AG04450 (cell line): ENCODE results near the gene FHDC1. TPM values are rescaled to one million over a fixed set of nuclear protein-coding genes. Genes with fewer than 3 reads are reported as not detected.

Source experiments
- CTCF ChIA-PET: fragments of 300-600, 350-600 bp; formaldehyde crosslinking; extraction: SDS; loops from one replicate; lab custom pipeline; 2022; ENCODE audit warnings: antibody characterized with exemption, inconsistent platforms; lab: Charles Lee
- POLR2A ChIA-PET: fragments of 350-600 bp; formaldehyde crosslinking; extraction: SDS; loops from one replicate; lab custom pipeline; 2021; ENCODE audit warnings: antibody characterized with exemption, inconsistent platforms; lab: Yijun Ruan, JAX
- DNase-seq: peaks from one replicate; pipeline ENCODE4 v3.0.0-alpha.2; 2011; ENCODE audit warnings: low read depth, low spot score
- H3K27ac ChIP-seq: one replicate; pipeline ENCODE4 v1.5.1; 2012; ENCODE audit warnings: low read depth, low read length, control low read depth
- H3K27me3 ChIP-seq: one replicate; pipeline ENCODE4 v1.6.0; 2012; ENCODE audit warnings: low read length; ENCODE audit not compliant: control insufficient read depth, insufficient read depth
- H3K4me3 ChIP-seq: 2 replicates; pipeline ENCODE4 v1.5.1; 2011; ENCODE audit warnings: mild to moderate bottlenecking, low read depth, low read length, control low read depth
- H3K9me3 ChIP-seq: 2 replicates; pipeline ENCODE4 v1.5.1; 2012; ENCODE audit warnings: low read length; ENCODE audit not compliant: control insufficient read depth, insufficient read depth
- CTCF ChIP-seq: IDR thresholded peaks from 2 replicates; pipeline ENCODE4 v1.5.1; 2011; ENCODE audit warnings: low read depth, low read length, control low read depth, inconsistent platforms
- polyA plus RNA-seq: library from polyadenylated mRNA; depleted of rRNA; stranded (reverse); fragments of >200 nt; gene quantifications from 2 replicates; pipeline ENCODE4 v1.2.3, GENCODE V29; 2011

FHDC1 gene
- polyA plus RNA-seq, 1 experiment, result 0.10 TPM

DNA sequence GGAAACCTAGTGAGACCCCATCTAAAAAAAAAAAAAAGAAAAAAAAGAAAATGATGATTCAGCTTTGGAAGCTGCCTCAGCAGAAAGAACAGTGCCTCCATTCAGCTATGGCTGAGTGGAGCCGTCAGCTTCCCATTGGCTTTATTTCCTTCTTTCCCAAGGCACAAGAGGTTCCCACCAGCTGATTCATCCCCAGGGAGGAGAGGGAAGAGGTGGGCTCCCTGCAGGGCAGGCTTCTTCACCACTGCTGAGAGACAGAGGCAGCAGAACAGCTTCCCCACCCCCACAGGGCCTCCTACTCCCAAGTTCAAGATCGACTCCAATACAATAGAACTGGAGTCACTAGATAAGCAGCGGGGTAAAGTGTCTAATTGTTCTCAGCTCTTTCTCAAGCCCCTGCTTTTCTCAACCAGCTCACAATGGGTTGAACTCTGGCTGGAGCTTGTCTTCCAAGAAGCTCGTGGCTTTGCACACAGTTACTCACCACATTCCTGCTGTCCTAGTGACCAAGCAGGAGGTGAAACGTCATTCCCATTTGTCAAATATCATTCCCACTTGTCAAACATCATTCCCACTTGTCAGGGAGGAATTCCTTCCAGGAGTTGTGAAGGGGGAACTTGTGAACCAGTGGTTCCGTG is 47.8 kb downstream of the FHDC1 start:
- TF ChIP-seq CTCF, result no peak
- no peak overlapping the region for H3K27ac ChIP-seq
- H3K4me3 ChIP-seq, result no peak overlapping the region
- ChIA-PET CTCF (no interaction called here), POLR2A (interaction anchor here (0.6 kb wide), 1 partner anchor 173 kb away, joined by 3 read pairs; no protein-coding TSS in a partner anchor)
- H3K9me3 ChIP-seq, result no peaks in the 10 kb centered on the region
- H3K27me3 ChIP-seq, result peaks cover 3% of the 10 kb centered on the region
- DNase-seq, result no peak

- no peak overlapping the region for H3K4me3 ChIP-seq
- DNase-seq, result no peak
- ChIA-PET CTCF (no interaction called here), POLR2A (no interaction called here)
- H3K27ac ChIP-seq, result no peak overlapping the region
- TF ChIP-seq CTCF, result no peak
- H3K27me3 ChIP-seq, result peaks cover 2% of the 10 kb centered on the region
- no peaks in the 10 kb centered on the region for H3K9me3 ChIP-seq
Measured at GRCh38 chr4:152988721-152989553, 52.8 kb downstream of the FHDC1 start.

GRCh38 chr4:152989554-152989970 is 53.4 kb downstream of the FHDC1 start:
- Histone ChIP-seq H3K27me3 (peaks cover 2% of the 10 kb centered on the region), H3K27ac (no peak overlapping the region), H3K4me3 (no peak overlapping the region), H3K9me3 (no peaks in the 10 kb centered on the region)
- no peak for DNase-seq
- TF ChIP-seq CTCF, result no peak
- CTCF ChIA-PET, result no interaction called here
- POLR2A ChIA-PET, result no interaction called here

- no peak for TF ChIP-seq CTCF
- ChIA-PET POLR2A (no interaction called here), CTCF (interaction anchor here (0.8 kb wide), 1 partner anchor 95 kb away, joined by 3 read pairs; no protein-coding TSS in a partner anchor)
- Histone ChIP-seq H3K27ac (no peak overlapping the region), H3K27me3 (peaks cover 2% of the 10 kb centered on the region), H3K4me3 (no peak overlapping the region), H3K9me3 (no peaks in the 10 kb centered on the region)
- no peak for DNase-seq
Measured at GRCh38 chr4:152990471-152991131, 54.5 kb downstream of the FHDC1 start.
